Muscle layer of colon (tissue), 2 donors: ENCODE results near the gene EGR4.
"Not testable (repeated sequence)": the region's sequence is repeated elsewhere in the genome, so short reads cannot be mapped to it uniquely, and the experiment has no call there.

Experiments used
- H3K27ac ChIP-seq: one replicate; pipeline ENCODE4 v1.7.0; 2013; ENCODE audit warnings: low read depth, mild to moderate bottlenecking, low read length, moderate library complexity
- H3K27me3 ChIP-seq, 2 donors: one replicate each; pipeline ENCODE4 v1.7.0; 2013; ENCODE audit warnings: low read length in 2 of 2, mild to moderate bottlenecking in 2 of 2; ENCODE audit not compliant: insufficient read depth in 2 of 2, control insufficient read depth in 1 of 2
- H3K36me3 ChIP-seq: one replicate; pipeline ENCODE4 v1.7.0; 2013; ENCODE audit warnings: mild to moderate bottlenecking, low read length; ENCODE audit not compliant: insufficient read depth
- H3K4me1 ChIP-seq: one replicate; pipeline ENCODE4 v1.7.0; 2013; ENCODE audit warnings: mild to moderate bottlenecking, low read length; ENCODE audit not compliant: insufficient read depth
- H3K4me3 ChIP-seq, 2 donors: one replicate each; pipeline ENCODE4 v1.7.0; 2013; ENCODE audit warnings: low read length in 2 of 2, low read depth in 1 of 2, mild to moderate bottlenecking in 1 of 2, moderate library complexity in 1 of 2
- H3K9ac ChIP-seq: one replicate; pipeline ENCODE4 v1.7.0; 2013; ENCODE audit warnings: low read length
- H3K9me3 ChIP-seq: one replicate; pipeline ENCODE4 v1.7.0; 2013; ENCODE audit warnings: mild to moderate bottlenecking, low read length
- donor health status: abdominal sarcoma.
- donor health status: Adenocarcinoma of cecum.

Gene EGR4

GRCh38 chr2:73268830-73269685, 24.3 kb downstream of the EGR4 start:
- Histone ChIP-seq H3K9ac (no peak overlapping the region), H3K27ac (no peak overlapping the region), H3K9me3 (no peaks in the 10 kb centered on the region)

GRCh38 chr2:73268366-73268829, 24.9 kb downstream of the EGR4 start:
- Histone ChIP-seq H3K27ac (no peak overlapping the region), H3K4me3 (no peak overlapping the region), H3K9ac (no peak overlapping the region), H3K4me1 (no peaks in the 10 kb centered on the region), H3K36me3 (no peaks in the 10 kb centered on the region), H3K9me3 (no peaks in the 10 kb centered on the region), H3K27me3 (peaks cover 0 to 17% of the 10 kb centered on the region in 2 donors)

More at GRCh38 chr2:73268830-73269685, 24.3 kb downstream of the EGR4 start:
- no peaks in the 10 kb centered on the region for H3K4me1 ChIP-seq
- H3K4me3 ChIP-seq, result no peak overlapping the region
- H3K36me3 ChIP-seq, result no peaks in the 10 kb centered on the region
- H3K27me3 ChIP-seq, result peaks cover 0 to 17% of the 10 kb centered on the region in 2 donors

GRCh38 chr2:73267008-73267407, 26.3 kb downstream of the EGR4 start:
- H3K36me3 ChIP-seq, result no peaks in the 10 kb centered on the region
- H3K4me1 ChIP-seq, result no peaks in the 10 kb centered on the region
- H3K27ac ChIP-seq, result no peak overlapping the region
- H3K9me3 ChIP-seq, result no peaks in the 10 kb centered on the region
- peaks cover 0 to 17% of the 10 kb centered on the region in 2 donors for H3K27me3 ChIP-seq
- H3K4me3 ChIP-seq, result no peak overlapping the region
- H3K9ac ChIP-seq, result no peak overlapping the region

- no peak overlapping the region for H3K4me3 ChIP-seq
- no peak overlapping the region for H3K27ac ChIP-seq
These were observed 27.1 kb downstream of the EGR4 start for GRCh38 chr2:73266061-73266901.

GRCh38 chr2:73265298-73266060, 27.9 kb downstream of the EGR4 start:
- no peak overlapping the region for H3K4me3 ChIP-seq
- H3K9me3 ChIP-seq, result no peaks in the 10 kb centered on the region
- H3K36me3 ChIP-seq, result no peaks in the 10 kb centered on the region
- no peak overlapping the region for H3K9ac ChIP-seq
- H3K27me3 ChIP-seq, result peaks cover 0 to 17% of the 10 kb centered on the region in 2 donors
- H3K4me1 ChIP-seq, result no peaks in the 10 kb centered on the region
- H3K27ac ChIP-seq, result no peak overlapping the region

More at GRCh38 chr2:73266061-73266901, 27.1 kb downstream of the EGR4 start:
- Histone ChIP-seq H3K9me3 (no peaks in the 10 kb centered on the region), H3K27me3 (peaks cover 0 to 17% of the 10 kb centered on the region in 2 donors), H3K9ac (no peak overlapping the region), H3K4me1 (no peaks in the 10 kb centered on the region), H3K36me3 (no peaks in the 10 kb centered on the region)

GRCh38 chr2:73264783-73265182, 28.6 kb downstream of the EGR4 start:
- H3K9me3 ChIP-seq, result no peaks in the 10 kb centered on the region
- H3K9ac ChIP-seq, result no peak overlapping the region
- H3K27ac ChIP-seq, result no peak overlapping the region
- H3K36me3 ChIP-seq, result no peaks in the 10 kb centered on the region
- peaks cover 0 to 17% of the 10 kb centered on the region in 2 donors for H3K27me3 ChIP-seq
- H3K4me1 ChIP-seq, result no peaks in the 10 kb centered on the region
- H3K4me3 ChIP-seq, result no peak overlapping the region

GRCh38 chr2:73264332-73264606, 29.1 kb downstream of the EGR4 start:
- H3K4me3 ChIP-seq, result no peak overlapping the region
- H3K4me1 ChIP-seq, result no peaks in the 10 kb centered on the region
- peaks cover 0 to 17% of the 10 kb centered on the region in 2 donors for H3K27me3 ChIP-seq
- H3K27ac ChIP-seq, result no peak overlapping the region
- no peaks in the 10 kb centered on the region for H3K36me3 ChIP-seq
- H3K9me3 ChIP-seq, result no peaks in the 10 kb centered on the region
- no peak overlapping the region for H3K9ac ChIP-seq

GRCh38 chr2:73263540-73264331, 29.6 kb downstream of the EGR4 start:
- H3K4me1 ChIP-seq, result no peaks in the 10 kb centered on the region
- no peaks in the 10 kb centered on the region for H3K9me3 ChIP-seq
- H3K27ac ChIP-seq, result no peak overlapping the region
- no peak overlapping the region for H3K9ac ChIP-seq
- no peaks in the 10 kb centered on the region for H3K36me3 ChIP-seq
- H3K4me3 ChIP-seq, result no peak overlapping the region
- peaks cover 0 to 12% of the 10 kb centered on the region in 2 donors for H3K27me3 ChIP-seq

GRCh38 chr2:73262691-73263429, 30.5 kb downstream of the EGR4 start:
- H3K9ac ChIP-seq, H3K27me3 ChIP-seq, H3K27ac ChIP-seq, H3K9me3 ChIP-seq, H3K36me3 ChIP-seq, H3K4me1 ChIP-seq, H3K4me3 ChIP-seq: not testable (repeated sequence)

GRCh38 chr2:73262108-73262651, 31.2 kb downstream of the EGR4 start:
- no peaks in the 10 kb centered on the region for H3K4me1 ChIP-seq
- H3K9ac ChIP-seq, result no peak overlapping the region
- no peak overlapping the region for H3K27ac ChIP-seq
- H3K4me3 ChIP-seq, result no peak overlapping the region
- no peaks in the 10 kb centered on the region for H3K36me3 ChIP-seq
- no peaks in the 10 kb centered on the region for H3K9me3 ChIP-seq
- H3K27me3 ChIP-seq, result peaks cover 0 to 5% of the 10 kb centered on the region in 2 donors
